Neutrophil (primary cell): ENCODE results near the gene MYO16.
A peak's percentile ranks its signal among the peaks of the same experiment; 100 is the strongest.

ENCODE experiments used
- H3K27ac ChIP-seq: fragments of 200-600 bp; sonication (generic); 2 replicates; pipeline ENCODE4 v1.5.1; 2016; ENCODE audit warnings: mild to moderate bottlenecking, moderate library complexity
- H3K27me3 ChIP-seq: fragments of 200-600 bp; sonication (generic); 2 replicates; pipeline ENCODE4 v1.6.0; 2016; ENCODE audit warnings: mild to moderate bottlenecking
- H3K36me3 ChIP-seq: fragments of 200-600 bp; sonication (generic); 2 replicates; pipeline ENCODE4 v1.5.1; 2017
- H3K4me1 ChIP-seq, 2 experiments: fragments of 200-600 bp in 1 of 2; sonication (generic) in 1 of 2; 1 replicate in 1 of 2; 2 replicates in 1 of 2; pipeline versions ENCODE4 v1.5.1 to v1.6.1; 2013 to 2016; ENCODE audit warnings: low read depth in 1 of 2, low read length in 1 of 2, mild to moderate bottlenecking in 1 of 2, moderate library complexity in 1 of 2; ENCODE audit not compliant: control insufficient read depth in 1 of 2, insufficient read depth in 1 of 2
- H3K4me3 ChIP-seq, 2 experiments: fragments of 200-600 bp in 1 of 2; sonication (generic) in 1 of 2; 1 replicate in 1 of 2; 2 replicates in 1 of 2; pipeline ENCODE4 v1.5.1; 2013 to 2016; ENCODE audit warnings: low read depth in 1 of 2, low read length in 1 of 2, mild to moderate bottlenecking in 1 of 2, moderate library complexity in 1 of 2
- H3K9me3 ChIP-seq: fragments of 200-600 bp; sonication (generic); 2 replicates; pipeline ENCODE4 v1.5.1; 2016
- CTCF ChIP-seq: fragments of 200-600 bp; sonication (generic); IDR thresholded peaks from 2 replicates; pipeline ENCODE4 v1.5.1; 2016; ENCODE audit warnings: antibody characterized with exemption

MYO16 gene

DNA sequence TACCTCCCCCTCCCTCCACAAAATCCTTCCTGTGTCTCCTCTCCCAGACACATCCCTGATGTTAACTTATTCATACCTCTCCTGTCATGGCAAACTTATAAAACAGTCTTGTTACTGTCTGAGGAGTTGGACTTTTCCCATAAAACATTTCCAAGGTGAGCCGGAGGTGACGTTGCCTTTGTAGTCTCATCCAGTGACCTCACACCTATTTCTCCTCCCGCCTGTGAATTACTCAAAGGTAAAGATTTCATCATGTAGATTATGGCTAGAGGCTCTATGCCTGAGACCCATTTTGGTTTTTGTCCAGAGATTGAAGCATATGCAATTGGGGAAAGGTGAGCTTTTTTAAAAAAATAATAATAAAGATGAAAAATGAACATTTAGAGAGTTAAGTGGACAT lies 529.0 kb downstream of the MYO16 start:
- no peak overlapping the region for H3K4me3 ChIP-seq
- no peaks in the 10 kb centered on the region for H3K27me3 ChIP-seq
- peaks cover 10% of the 10 kb centered on the region in 2 experiments for H3K4me1 ChIP-seq
- H3K27ac ChIP-seq, result no peak overlapping the region
- TF ChIP-seq CTCF, result no peak
- H3K9me3 ChIP-seq, result no peaks in the 10 kb centered on the region
- no peaks in the 10 kb centered on the region for H3K36me3 ChIP-seq

DNA sequence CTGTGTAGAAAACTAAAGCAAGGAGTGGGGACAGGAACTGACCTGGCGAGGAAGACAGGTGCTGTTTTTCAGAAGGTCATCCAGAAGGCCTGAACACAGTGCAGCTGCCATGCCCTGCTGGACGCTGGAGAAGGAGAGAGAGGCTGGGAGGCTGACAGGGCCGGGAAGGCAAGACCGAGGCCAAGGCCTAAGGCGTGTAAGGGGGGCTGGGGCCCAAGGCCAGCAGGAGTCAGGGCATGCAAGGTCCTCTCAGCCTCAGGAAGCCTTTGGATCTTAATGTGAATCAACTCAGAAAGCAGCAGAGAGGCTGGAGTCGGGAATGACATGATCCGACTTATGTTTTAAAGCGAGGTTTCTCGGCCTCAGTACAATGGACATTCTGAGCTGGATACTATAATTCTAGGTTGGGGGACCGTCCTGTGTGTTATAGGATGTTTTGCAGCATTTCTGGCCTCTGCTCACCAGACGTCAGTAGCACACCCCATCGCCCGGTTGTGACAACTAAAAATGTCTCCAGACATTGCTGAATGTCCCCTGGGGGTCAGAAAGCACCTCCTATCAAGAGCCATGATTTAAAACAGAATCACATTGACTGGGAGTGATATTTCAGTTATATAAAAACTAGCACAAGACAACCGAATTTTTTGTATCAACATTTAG lies 530.4 kb downstream of the MYO16 start:
- H3K27me3 ChIP-seq, result no peaks in the 10 kb centered on the region
- H3K27ac ChIP-seq, result no peak overlapping the region
- H3K4me1 ChIP-seq, result peaks cover 10% of the 10 kb centered on the region in 2 experiments
- H3K36me3 ChIP-seq, result no peaks in the 10 kb centered on the region
- no peak overlapping the region for H3K4me3 ChIP-seq
- TF ChIP-seq CTCF, result no peak
- no peaks in the 10 kb centered on the region for H3K9me3 ChIP-seq

DNA sequence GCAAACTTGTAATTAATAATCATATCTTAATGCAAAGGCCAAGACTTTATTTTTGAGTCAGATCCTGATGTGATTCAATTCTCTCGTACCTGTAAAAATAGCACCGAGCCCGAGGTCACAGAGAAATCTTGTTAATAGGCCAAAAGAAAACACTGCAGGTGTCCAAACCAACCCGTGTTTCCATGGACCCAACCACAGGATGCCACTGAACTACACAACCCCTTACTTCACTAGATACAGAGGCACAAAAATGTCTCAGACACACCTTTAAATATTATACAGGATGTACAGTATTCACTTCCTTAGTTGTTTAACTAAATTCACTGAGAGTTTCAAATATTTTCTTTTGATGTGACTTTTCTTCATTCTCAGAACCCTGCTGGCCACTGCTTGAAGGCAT lies 530.9 kb downstream of the MYO16 start:
- Histone ChIP-seq H3K4me1 (peaks cover 10% of the 10 kb centered on the region in 2 experiments), H3K27me3 (no peaks in the 10 kb centered on the region), H3K4me3 (no peak overlapping the region), H3K36me3 (no peaks in the 10 kb centered on the region), H3K27ac (no peak overlapping the region), H3K9me3 (no peaks in the 10 kb centered on the region)
- no peak for TF ChIP-seq CTCF

DNA sequence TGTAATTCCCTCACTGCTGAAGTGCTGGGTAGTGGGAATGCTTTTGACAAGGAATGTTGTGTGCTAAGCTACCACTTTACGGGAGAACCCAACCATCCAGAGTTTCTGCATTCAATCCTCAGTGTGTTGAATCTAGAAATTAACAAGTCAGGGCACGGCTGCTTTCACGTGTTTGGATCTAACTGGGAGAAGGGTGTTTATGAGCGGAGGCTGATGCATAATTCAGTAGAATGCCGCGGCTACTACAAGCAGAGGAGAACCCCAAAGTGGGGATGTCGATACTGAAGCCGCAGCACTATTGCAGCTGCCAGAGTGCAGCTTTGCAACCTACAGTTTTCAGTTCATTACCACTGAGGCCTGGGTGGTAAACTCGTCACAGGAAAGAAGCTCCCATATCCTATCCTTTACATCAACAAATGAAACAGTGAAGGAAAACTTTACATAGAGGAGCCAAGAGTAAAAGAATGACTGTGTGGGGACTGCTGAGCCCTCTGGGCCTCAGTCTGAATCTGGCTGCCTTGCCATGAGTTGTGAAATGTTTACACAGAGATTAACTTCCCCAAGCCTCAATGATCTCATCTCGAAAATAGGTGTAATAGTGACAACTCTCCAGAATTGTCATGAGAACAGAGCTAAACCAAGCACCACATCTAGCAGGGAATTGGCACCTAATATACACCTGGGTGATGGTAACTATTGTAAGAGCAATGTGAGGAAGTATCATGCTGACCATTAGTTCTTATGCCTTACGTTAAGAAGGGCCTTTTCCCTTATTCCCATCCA lies 531.7 kb downstream of the MYO16 start:
- H3K4me1 ChIP-seq, result peaks cover 10% of the 10 kb centered on the region in 2 experiments
- H3K27me3 ChIP-seq, result no peaks in the 10 kb centered on the region
- no peak overlapping the region for H3K27ac ChIP-seq
- no peak for TF ChIP-seq CTCF
- H3K4me3 ChIP-seq, result no peak overlapping the region
- no peaks in the 10 kb centered on the region for H3K9me3 ChIP-seq
- H3K36me3 ChIP-seq, result no peaks in the 10 kb centered on the region

- H3K4me1 ChIP-seq, result peaks cover 10% of the 10 kb centered on the region in 2 experiments
- no peaks in the 10 kb centered on the region for H3K27me3 ChIP-seq
- H3K9me3 ChIP-seq, result no peaks in the 10 kb centered on the region
- no peak overlapping the region for H3K4me3 ChIP-seq
- peak overlapping the region; percentile 27 for H3K27ac ChIP-seq
- H3K36me3 ChIP-seq, result no peaks in the 10 kb centered on the region
- TF ChIP-seq CTCF, result no peak
Measured at GRCh38 chr13:109162248-109163036, 533.0 kb downstream of the MYO16 start.
